ENCODE results near the gene MCM9.

DNA sequence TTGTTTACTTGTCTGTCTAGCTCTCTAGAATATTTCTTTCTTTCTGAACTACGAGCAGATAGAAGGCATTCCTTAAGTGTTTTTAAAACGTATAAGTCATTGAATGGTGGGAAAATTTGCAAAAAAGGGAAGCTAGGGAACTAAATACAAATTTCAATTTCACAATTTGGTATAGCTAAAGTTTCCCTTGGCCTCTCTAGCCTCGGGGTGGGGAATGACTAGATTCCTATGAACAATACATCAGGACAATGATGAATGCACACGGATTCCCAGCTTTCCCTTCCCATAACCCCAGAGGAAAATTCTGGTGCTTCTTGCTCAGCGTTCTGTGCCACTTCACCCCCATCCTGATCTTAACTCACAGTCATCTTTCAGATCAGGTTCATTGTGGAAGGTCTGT lies 154.3 kb downstream of the MCM9 start:
- TF ChIP-seq, protein P1, sequence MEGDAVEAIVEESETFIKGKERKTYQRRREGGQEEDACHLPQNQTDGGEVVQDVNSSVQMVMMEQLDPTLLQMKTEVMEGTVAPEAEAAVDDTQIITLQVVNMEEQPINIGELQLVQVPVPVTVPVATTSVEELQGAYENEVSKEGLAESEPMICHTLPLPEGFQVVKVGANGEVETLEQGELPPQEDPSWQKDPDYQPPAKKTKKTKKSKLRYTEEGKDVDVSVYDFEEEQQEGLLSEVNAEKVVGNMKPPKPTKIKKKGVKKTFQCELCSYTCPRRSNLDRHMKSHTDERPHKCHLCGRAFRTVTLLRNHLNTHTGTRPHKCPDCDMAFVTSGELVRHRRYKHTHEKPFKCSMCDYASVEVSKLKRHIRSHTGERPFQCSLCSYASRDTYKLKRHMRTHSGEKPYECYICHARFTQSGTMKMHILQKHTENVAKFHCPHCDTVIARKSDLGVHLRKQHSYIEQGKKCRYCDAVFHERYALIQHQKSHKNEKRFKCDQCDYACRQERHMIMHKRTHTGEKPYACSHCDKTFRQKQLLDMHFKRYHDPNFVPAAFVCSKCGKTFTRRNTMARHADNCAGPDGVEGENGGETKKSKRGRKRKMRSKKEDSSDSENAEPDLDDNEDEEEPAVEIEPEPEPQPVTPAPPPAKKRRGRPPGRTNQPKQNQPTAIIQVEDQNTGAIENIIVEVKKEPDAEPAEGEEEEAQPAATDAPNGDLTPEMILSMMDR (IDR thresholded peaks at IDR 0.05), result no peak
- TF ChIP-seq POLR2A (IDR thresholded peaks at IDR 0.05), result no peak

Data from Peyer's patch (tissue), 4 donors.